ENCODE results near the gene FOXK1. TPM values are rescaled to one million over a fixed set of nuclear protein-coding genes. Genes with fewer than 3 reads are reported as not detected.

FOXK1 gene
- total RNA-seq, 2 experiments from 2014 or later, result 34.6 to 34.7 TPM

DNA sequence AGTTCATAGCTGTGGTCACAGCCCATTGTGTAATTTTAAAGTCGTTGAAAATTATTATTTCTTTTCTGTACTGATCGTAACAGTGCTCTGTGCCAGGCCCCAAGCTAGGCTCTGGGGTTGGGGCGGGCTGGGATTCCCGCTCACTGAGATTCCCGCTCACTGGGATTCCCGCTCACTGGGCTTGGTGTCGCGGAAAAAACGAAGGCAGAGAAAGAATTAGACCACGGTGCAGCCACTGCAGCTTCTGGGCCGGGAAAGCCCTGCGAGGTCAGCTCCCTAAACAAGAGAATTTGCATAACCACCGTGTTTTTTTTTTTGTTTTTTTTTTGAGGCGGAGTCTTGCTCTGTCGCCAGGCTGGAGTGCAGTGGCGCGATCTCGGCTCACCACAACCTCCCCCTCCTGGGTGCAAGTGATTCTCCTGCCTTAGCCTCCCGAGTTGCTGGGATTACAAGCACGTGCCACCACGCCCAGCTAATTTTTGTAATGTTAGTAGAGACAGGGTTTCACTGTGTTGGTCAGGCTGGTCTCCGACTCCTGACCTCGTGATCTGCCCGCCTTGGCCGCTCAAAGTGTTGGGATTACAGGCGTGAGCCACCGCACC lies 31.2 kb downstream of the FOXK1 start:
- ChIA-PET CTCF (interaction anchor here (0.6 to 1.8 kb wide), 2 partner anchors 11 to 63 kb away, joined by 3 to 6 read pairs; no protein-coding TSS in a partner anchor), POLR2A (interaction anchor here (0.6 to 1.2 kb wide), 2 partner anchors 11 to 469 kb away, joined by 3 to 6 read pairs; no protein-coding TSS in a partner anchor)

DNA sequence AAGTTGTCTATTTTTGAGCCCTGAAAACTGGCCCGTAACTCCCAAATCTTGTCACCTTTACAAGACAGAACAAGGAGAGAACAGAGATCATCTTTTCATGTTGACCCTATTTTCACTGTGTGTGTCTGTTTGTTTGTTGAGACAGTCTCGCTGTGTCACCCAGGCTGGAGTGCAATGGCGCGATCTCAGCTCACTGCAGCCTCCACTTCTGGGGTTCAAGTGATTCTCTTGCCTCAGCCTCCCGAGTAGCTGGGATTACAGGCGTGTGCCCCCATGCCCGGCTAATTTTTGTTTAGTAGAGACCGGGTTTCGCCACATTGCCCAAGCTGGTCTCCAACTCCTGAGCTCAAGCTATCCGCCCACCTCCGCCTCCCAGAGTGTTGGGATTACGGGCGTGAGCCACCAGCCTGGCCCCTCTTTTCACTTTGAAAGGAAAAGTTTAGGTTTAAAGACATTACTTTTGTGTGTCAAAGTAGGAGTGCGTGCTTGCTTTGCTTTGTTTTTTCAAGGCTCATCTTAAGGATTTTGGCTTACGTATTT lies 32.1 kb downstream of the FOXK1 start:
- CTCF ChIA-PET, result interaction anchor here (1.5 kb wide), 1 partner anchor 10 kb away, joined by 3 read pairs; no protein-coding TSS in a partner anchor
- POLR2A ChIA-PET, result no interaction called here

DNA sequence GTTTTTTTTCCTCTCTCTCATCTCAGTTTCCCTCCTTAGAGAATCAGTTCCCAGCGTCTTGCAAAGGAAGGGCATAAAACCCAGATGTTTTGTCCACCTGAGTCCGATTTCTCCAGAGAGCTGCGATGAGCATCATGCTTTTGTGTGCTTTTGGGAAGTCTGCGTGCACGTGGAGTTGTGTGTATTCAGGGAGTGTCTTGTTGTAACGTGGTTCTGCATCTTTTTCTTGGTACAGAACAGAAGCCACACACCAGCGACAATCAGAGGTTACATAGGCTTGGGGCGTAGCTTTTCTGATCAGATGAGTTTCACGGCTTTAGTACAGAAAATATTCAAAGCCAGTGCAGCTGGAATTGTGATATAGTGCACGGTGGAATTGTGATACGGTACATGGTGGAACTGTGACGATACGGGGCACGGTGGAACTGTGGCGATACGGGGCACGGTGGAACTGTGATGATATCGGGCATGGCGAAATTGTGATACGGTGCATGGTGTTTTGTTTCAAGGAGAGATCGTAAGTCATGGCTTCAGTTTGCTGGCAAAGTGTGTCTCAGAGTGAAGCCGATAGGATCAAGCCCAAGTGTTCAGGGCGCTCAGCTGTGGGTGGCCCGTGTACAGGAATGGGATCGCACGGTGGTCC lies 32.8 kb downstream of the FOXK1 start:
- ChIA-PET CTCF (interaction anchor here (1.5 kb wide), 1 partner anchor 10 kb away, joined by 3 read pairs; no protein-coding TSS in a partner anchor), POLR2A (no interaction called here)

DNA sequence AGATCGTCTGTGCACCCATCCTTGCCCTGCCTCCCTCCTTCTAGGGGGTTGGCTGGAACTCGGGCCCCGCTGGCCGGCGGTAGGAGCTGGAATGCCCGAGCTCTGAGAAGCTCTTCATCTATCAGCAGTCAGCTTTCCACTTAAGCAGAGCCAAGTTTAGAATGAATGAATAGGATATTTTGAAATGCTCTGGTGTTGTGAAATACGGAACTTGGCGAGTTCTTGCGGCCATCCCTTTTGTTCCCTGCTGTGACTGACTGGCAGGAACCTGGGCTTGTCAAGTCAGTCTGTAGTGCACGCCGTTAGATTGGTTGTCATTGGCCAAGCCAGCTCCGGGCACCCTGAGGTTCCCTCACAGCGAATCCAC lies 33.3 kb downstream of the FOXK1 start:
- POLR2A ChIA-PET, result no interaction called here
- CTCF ChIA-PET, result interaction anchor here (1.5 kb wide), 1 partner anchor 9 kb away, joined by 3 read pairs; no protein-coding TSS in a partner anchor

DNA sequence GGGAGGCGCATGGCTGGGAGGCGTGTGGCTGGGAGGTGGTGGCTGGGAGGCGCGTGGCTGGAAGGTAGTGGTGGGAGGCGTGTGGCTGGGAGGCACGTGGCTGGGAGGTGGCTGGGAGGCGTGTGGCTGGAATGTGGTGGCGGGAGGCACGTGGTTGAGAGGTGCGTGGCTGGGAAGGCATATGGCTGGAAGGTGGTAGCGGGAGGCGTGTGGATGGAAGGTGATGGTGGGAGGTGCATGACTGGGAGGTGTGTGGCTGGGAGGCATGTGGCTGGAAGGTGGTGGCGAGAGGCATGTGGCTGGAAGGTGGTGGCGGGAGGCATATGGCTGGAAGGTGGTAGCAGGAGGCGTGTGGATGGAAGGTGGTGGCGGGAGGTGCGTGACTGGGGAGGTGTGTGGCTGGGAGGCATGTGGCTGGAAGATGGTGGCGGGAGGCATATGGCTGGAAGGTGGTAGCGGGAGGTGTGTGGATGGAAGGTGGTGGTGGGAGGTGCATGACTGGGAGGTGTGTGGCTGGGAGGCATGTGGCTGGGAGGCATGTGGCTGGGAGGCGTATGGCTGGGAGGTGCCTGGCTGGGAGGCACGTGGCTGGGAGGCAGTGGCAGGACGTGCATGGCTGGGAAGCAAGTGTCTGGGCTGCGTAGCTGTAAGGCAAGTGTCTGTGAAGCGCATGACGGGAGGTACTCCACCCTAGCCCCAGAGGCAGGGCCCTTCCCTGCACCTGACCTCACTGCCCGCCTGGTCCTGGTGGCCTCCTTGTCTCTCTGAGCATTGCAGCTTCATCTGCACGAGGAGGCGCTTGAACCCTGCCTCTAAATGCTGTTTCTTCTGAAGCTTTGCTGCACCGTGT lies 35.1 kb downstream of the FOXK1 start:
- ChIA-PET POLR2A (no interaction called here), CTCF (no interaction called here)

DNA sequence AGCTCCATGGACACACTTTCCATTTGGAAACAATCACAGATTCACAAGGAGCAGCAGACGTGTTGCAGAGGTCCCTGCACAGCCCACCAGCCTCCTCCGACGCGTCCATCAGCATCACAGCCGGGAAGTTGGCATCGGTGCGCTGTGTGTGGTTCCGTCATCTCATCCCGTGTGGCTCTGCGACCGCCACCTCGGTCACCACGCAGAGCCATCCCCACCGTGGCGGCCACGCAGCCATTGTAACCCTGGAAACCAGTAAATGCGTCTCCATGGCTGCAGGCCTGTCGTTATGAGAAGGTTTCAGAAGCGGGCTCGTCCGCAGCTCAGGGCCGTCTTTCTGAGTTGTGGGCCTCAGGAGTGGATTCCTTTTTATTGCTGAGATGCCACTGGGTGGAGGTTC lies 36.0 kb downstream of the FOXK1 start:
- POLR2A ChIA-PET, result no interaction called here
- CTCF ChIA-PET, result interaction anchor here (0.6 kb wide), 1 partner anchor 261 kb away, joined by 3 read pairs; no protein-coding TSS in a partner anchor

DNA sequence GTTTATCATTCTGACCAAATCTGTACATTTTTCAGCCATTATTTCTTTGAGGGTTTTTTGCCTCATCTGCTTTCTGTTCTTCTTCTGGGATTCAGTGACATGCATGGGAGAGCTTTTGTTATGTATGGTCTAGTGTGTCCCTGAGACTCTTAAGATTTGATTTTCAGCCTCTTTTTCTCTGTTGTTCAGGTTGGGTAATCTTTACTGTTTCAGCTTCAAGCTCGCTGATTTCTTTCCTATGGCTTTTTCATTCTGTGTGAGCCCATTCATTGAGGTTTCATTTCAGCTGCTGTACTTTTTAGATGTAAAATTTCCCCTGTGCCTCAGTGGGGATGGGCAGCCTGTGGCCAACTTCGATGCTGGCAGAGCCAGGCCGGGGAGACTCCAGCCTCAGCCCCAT lies 38.1 kb downstream of the FOXK1 start:
- CTCF ChIA-PET, result no interaction called here
- POLR2A ChIA-PET, result no interaction called here

DNA sequence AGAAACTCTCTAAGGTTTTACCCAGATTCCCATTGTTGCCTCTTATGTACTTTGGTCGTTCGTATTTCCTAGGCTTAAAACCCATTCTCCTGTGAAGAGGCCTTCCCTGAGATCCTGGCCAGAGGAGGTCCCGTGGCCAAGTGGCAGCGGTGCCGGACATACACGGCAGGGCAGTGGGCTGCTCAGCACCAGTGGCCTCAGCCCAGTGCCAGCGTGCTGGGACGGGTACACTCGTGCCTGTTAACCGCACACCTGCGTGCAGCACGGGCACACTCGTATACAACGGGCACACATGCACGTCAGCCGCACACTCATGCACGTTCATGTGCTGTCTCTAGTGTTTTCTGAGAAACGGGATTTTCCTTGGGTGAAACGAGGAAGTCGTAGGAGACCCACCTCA lies 40.2 kb downstream of the FOXK1 start:
- CTCF ChIA-PET, result no interaction called here
- POLR2A ChIA-PET, result no interaction called here

DNA sequence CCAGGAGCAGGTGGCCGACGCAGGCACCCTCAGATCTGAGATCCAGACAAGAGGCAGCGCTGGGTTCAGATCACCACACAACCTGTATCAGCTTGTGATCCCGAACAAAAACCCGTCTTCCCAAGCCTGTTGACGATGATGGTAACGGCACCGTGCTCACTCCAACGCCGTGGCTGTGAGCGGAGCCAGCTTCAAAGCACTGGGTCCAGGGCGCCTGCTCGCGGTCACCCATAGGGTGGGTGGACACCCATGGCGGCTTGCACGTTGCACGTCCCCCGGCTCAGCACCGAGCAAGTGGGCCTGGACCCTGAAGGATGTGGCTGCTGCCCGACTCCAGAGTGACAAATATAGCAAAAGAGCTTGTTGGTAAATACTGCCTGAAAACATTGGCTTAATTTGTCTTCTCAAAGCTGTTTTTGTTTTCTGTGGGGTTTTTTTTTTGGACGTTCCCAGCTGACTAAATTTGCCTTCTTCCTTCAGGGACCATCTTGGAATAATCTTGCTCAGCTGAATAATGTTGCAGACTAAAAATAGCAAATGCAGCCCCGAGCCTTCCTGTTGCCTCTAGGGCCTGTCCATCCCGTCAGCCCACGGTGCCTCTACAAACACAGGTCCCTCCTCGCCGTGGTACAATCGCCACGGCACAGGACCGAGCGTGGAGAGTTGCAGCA lies 41.0 kb downstream of the FOXK1 start:
- CTCF ChIA-PET, result no interaction called here
- POLR2A ChIA-PET, result no interaction called here

DNA sequence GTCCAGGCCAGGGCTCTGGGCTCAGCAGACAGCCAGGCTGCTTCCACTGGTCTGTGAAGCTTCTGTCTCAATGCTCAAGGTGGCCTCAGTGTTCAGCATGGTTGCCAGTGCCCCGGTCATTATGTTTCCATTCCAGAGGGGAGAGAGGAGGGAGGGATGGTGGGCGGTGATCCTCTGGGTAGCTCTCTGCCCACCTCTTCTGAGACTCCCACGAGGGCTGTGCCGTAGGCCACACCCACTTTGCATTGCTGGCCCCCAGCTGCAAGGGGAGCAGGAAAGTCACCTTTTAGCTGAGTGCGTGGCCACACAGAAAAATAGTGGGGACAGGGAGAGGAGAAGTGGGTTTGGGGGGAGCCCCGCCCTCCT lies 42.5 kb downstream of the FOXK1 start:
- ChIA-PET CTCF (interaction anchor here (0.6 to 1.6 kb wide), 7 partner anchors 9 to 249 kb away, joined by 3 to 6 read pairs (median 4); partner anchors contain the start of gene AP5Z1), POLR2A (interaction anchor here (1.0 to 1.3 kb wide), 2 partner anchors 12 to 51 kb away, joined by 3 to 4 read pairs; partner anchors contain the start of gene AP5Z1)

DNA sequence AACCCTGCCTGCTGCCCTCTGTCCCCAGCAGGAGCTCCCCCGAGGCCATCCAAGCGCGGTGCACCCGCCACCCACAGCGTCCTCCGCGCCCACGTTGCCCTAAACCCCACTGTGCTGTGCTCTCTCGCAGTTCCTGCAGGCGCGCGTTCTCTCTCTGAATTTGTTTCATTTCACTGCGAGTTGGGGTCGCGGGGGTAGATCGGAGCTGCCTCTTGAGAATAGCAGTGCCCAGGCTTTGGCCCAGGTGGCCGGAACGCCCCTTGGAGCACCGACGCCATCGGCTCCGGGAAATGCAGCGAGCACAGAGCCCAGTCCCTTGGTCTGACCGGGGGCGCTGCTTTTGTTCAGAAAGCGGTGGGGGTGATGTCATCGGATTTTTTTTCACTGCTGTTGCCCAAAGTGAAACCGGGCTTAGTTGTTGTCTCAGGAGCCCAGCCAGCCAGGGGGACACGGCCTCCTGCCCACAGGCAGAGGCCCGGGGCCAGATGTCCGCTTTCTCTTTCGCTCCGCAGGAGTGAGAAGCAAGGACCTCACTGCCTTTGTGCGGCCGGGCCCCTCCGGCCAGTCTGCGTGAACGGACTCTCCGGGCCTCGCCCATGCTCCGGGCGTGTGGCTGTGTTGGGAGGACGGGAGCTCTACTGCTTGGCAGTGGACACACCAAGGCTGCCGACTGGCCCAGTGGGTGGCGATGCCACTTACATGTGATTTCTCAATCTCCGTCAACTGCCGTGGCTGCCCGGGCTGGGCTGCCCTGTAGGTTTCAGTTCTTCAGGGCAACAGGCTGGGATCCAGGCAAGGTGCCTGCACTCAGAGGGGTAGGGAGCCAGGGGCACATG lies 43.1 kb downstream of the FOXK1 start:
- POLR2A ChIA-PET, result interaction anchor here (1.0 to 1.3 kb wide), 2 partner anchors 12 to 50 kb away, joined by 3 to 4 read pairs; partner anchors contain the start of gene AP5Z1
- CTCF ChIA-PET, result interaction anchor here (1.0 to 1.6 kb wide), 7 partner anchors 8 to 83 kb away, joined by 3 to 6 read pairs (median 4); partner anchors contain the start of gene AP5Z1

DNA sequence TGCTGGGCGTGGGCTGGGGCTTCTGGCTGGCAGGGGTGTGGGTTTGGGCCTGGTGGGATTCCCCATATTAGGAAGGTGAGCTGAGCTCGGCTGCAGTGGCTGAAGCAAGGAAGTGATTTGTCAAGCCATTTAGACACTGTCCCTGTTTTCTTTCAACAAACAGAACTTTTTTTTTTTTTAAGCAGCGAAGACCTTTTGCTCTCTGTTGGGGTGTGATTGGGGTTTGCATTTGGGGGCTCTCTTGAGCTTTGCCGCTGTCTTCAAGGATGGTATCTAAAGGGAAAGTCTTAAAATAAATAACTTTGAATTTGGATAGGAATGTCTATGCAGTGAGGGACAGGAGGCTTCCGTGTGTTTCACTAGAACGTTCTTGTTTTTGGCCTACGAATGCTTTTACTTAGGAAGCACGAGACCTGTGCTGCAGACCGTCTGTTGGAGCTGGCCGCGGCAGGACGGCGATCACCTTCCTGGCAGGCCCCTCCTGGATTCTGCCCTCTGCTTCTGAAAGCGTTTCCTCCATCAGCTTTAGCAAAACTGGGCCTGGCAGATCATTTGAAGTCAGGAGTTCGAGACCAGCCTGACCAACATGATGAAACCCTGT lies 43.9 kb downstream of the FOXK1 start:
- ChIA-PET CTCF (interaction anchor here (1.0 to 1.6 kb wide), 2 partner anchors 11 to 84 kb away, joined by 3 to 5 read pairs; no protein-coding TSS in a partner anchor), POLR2A (no interaction called here)

DNA sequence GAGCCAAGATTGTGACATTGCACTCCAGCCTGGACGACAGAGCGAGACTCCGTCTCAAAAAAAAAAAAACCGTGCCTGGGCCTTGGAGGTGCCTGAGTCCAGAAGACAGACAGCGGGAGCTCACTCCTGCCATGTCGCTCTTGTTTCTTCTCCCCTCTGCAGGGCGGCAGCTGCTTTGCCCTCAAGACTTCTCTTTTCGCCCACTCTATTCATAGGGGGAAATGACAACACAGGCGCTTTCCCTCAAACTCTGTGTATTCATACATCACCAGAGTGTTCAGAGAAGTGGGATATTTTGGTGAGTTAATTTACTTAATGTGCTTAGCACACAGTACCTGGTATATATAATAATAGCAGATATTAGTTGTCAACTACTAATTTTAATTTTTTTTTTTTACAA lies 44.5 kb downstream of the FOXK1 start:
- ChIA-PET POLR2A (no interaction called here), CTCF (interaction anchor here (1.0 to 1.6 kb wide), 2 partner anchors 10 to 84 kb away, joined by 3 to 5 read pairs; no protein-coding TSS in a partner anchor)

DNA sequence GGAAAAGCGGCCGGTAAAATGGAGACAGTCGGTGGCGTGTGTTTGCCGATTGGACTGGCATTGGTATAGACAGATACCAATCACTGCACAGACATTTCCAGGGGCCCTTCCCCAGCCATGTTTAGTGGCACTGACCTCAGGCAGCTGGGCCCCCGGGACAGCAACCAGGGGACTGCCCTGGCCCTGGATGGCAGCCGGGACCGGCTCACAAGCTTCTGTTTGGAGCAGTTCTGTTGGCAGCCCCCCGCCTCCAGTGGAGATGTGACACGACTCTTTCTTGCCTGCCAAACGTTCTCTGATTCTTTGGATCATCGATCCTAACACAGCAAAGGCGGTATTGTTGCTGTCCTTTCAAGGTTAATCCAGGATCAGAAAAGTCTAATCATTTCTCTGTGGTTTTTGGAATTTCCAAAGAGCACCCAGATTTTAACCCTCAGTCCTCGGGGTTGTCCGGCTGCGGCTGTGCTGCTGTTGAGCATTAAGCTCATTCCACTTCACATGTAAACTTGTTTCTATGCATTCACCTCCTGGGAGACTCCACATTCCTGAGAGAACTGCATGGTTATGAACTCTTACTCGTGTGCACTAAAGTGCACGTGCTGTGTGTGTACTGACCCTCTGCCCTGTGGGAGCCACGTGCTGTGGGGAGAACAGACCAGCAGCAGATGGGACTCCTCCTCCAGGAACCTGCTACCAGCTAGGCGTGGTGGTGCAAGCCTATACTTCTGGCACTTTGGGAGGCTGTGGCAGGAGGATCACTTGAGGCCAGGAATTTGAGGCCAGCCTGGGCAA lies 46.0 kb downstream of the FOXK1 start:
- ChIA-PET POLR2A (no interaction called here), CTCF (no interaction called here)

DNA sequence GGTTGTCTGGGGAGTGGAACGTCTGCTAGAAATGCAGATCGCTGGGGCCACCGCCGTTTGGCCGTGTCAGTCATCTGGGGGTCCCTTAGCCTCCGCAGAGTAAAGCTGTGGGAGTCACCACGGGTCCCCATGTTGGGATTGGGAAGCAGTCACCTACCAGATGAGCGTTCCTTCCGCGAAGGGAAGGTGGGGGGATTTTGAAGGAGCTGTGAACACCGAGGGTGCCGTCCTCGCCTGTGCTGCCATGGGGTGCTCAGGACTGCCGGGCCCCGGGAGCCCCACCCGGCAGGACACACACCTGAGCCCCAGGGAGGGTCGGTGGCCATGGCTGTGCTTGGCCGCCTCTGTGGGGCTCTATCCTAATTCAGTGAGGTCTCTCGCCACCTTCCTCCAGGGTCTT lies 47.2 kb downstream of the FOXK1 start:
- POLR2A ChIA-PET, result no interaction called here
- CTCF ChIA-PET, result interaction anchor here (1.4 kb wide), 1 partner anchor 46 kb away, joined by 3 read pairs; the partner anchor contains the start of gene FOXK1

DNA sequence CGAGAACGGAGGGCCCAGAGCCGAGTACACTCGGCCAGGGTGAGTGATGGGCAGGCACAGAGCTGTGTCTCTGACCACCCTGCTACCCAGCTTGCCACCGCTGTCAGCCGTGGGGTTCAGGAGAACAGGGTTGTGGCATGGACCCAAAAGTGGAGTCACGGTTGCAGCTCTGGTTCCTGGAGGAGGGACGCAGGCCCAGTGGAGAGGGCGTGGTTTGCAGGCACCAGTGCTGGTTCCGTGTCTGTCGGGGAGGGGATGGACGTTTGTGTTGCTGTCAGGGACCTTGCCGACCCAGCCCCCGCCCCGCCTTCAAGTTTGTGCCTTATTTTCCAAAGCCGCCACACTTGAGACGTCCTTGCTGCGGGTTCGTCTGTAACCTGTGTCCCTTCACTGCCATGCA lies 48.2 kb downstream of the FOXK1 start:
- CTCF ChIA-PET, result interaction anchor here (1.4 kb wide), 1 partner anchor 47 kb away, joined by 3 read pairs; the partner anchor contains the start of gene FOXK1
- POLR2A ChIA-PET, result no interaction called here

DNA sequence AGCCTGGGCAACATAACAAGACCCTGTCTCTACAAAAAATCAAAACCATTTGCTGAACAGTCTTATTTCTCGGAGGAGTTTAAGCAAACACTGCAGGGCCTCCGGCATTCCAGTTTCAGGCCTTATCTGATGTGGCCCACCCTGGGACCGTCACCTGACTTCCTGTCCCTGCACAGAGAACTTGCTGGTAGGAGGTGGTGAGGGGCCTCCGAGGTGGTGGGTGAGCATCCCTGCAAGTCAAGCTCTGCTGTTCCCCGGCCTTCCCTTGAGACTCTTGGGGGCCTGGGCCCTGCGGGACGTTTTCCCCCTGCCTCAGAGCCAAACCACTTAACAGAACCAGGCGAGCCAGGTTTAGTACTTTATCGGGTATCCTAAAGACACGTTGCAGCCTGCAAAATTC lies 48.9 kb downstream of the FOXK1 start:
- ChIA-PET POLR2A (no interaction called here), CTCF (no interaction called here)

All from activated CD8-positive, alpha-beta memory T cell treated with anti-CD3 and anti-CD28 coated beads for 36 hours (primary cell).